Measurements from ENCODE around the gene CASP2.
A peak's percentile ranks its signal among the peaks of the same experiment; 100 is the strongest.

Gene CASP2

DNA sequence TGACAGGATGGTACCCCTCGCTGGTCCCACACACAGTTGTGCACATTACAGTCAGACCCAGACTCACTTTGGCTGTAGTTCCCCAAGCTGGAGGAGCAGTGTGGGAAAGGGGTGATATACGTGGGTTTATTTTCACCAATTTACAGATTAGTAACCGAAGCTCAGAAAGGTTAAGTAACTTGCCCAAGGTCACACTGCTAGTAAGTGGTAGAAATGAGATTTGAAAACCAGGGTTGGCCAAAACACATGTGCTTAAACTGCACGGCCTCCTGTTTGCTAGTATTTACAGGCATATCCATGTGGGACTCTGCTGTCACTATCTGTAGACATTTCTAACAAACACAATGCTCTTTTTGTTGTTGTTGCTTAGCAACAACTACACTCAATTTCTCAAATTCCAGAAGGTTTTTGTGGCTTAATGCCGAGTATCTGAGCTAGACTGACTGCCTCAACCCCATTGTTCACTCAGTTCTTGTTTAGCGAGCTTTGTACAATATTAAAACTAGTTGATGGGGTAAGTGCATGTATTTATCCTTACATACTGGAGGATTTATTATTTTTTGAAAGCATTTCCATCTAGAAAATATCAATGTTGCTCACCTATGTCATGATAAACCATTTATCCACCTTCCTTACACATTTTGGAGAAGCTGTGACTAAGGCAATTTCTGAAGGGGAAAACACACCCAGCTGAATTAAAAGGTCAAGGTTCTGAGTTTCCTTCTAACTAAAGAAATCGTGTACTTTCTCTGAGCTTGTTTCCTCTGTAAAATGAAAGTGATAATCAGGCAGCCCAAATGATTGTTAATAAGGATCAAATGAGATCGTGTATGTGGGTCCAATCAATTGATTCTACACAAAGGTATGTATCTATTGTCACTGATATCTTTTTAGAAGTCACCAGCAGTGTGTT, 8.7 kb upstream of the CASP2 start:
- no peak overlapping the region for H3K4me3 ChIP-seq (ENCODE audit: low read length)
- peak; percentile 53 for DNase-seq (ENCODE audit: low read depth)

GRCh38 chr7:143280160-143280559, 8.0 kb upstream of the CASP2 start:
- no peak for DNase-seq (ENCODE audit: low read depth)
- no peak overlapping the region for H3K4me3 ChIP-seq (ENCODE audit: low read length)
- TF ChIP-seq, protein P1, sequence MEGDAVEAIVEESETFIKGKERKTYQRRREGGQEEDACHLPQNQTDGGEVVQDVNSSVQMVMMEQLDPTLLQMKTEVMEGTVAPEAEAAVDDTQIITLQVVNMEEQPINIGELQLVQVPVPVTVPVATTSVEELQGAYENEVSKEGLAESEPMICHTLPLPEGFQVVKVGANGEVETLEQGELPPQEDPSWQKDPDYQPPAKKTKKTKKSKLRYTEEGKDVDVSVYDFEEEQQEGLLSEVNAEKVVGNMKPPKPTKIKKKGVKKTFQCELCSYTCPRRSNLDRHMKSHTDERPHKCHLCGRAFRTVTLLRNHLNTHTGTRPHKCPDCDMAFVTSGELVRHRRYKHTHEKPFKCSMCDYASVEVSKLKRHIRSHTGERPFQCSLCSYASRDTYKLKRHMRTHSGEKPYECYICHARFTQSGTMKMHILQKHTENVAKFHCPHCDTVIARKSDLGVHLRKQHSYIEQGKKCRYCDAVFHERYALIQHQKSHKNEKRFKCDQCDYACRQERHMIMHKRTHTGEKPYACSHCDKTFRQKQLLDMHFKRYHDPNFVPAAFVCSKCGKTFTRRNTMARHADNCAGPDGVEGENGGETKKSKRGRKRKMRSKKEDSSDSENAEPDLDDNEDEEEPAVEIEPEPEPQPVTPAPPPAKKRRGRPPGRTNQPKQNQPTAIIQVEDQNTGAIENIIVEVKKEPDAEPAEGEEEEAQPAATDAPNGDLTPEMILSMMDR (IDR thresholded peaks at IDR 0.05; ENCODE audit: insufficient read depth, low read depth, low read length, missing control alignments) = no peak

More for the DNA sequence above, 8.7 kb upstream of the CASP2 start:
- TF ChIP-seq, protein P1 (IDR thresholded peaks at IDR 0.05; ENCODE audit: insufficient read depth, low read depth, low read length, missing control alignments) = no peak

GRCh38 chr7:143280566-143280965, 7.6 kb upstream of the CASP2 start:
- DNase-seq (ENCODE audit: low read depth) = no peak
- TF ChIP-seq, protein P1 (IDR thresholded peaks at IDR 0.05; ENCODE audit: insufficient read depth, low read depth, low read length, missing control alignments) = no peak
- H3K4me3 ChIP-seq (ENCODE audit: low read length) = no peak overlapping the region

GRCh38 chr7:143281529-143281928, 6.6 kb upstream of the CASP2 start:
- no peak for DNase-seq (ENCODE audit: low read depth)
- TF ChIP-seq, protein P1 (IDR thresholded peaks at IDR 0.05; ENCODE audit: insufficient read depth, low read depth, low read length, missing control alignments) = no peak
- H3K4me3 ChIP-seq (ENCODE audit: low read length) = no peak overlapping the region

DNA sequence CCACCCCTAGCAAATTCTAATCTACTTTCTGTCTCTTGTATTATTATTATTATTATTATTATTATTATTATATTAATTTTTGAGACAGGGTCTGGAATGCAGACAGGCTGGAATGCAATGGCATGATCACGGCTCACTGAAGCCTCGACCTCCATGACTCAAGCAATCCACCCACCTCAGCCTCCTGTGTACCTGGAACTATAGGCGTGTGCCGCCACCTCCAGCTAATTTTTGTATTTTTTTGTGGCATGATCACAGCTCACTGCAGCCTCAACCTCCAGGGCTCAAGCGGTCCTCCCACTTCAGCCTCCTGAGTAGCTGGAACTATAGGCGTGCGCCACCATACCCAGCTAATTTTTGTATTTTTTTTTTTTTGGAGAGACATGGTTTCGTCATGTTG, 6.0 kb upstream of the CASP2 start:
- TF ChIP-seq, protein P1 (IDR thresholded peaks at IDR 0.05; ENCODE audit: insufficient read depth, low read depth, low read length, missing control alignments) = no peak
- no peak overlapping the region for H3K4me3 ChIP-seq (ENCODE audit: low read length)
- DNase-seq (ENCODE audit: low read depth) = peak; percentile 22

- no peak for DNase-seq (ENCODE audit: low read depth)
- no peak overlapping the region for H3K4me3 ChIP-seq (ENCODE audit: low read length)
- TF ChIP-seq, protein P1 (IDR thresholded peaks at IDR 0.05; ENCODE audit: insufficient read depth, low read depth, low read length, missing control alignments) = no peak
These were observed 4.8 kb upstream of the CASP2 start for GRCh38 chr7:143283381-143283780.
